Measurements from ENCODE around the gene NIM1K. TPM values are rescaled to one million over a fixed set of nuclear protein-coding genes. Genes with fewer than 3 reads are reported as not detected.

The NIM1K gene
- polyA plus RNA-seq, 1 of the 3 experiments (the other 2 are of a cell fraction): 0.16 TPM

DNA sequence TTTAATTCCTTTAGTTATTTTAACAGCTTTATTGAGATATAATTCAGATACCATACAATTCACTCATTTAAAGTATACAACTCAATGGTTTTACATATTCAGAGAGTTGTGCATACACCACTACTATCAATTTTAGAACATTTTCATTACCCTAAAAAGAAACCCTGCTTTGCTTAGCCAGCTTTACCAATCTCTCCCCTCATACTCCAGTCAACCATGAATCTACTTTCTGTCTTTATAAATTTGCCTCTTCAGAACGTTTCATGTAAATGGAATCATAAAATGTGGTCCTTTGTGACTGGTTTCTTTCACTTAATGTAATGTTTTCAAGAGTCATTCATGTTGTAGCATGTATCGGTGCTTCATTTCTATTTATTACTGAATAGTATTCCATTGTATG lies 24.9 kb downstream of the NIM1K start:
- Histone ChIP-seq H4K20me1 (ENCODE audit: insufficient read depth) (no peaks in the 10 kb centered on the region), H2AFZ (ENCODE audit: low read depth) (no peak overlapping the region), H3K9me2 (no peaks in the 10 kb centered on the region), H3F3A (replicated peaks; ENCODE audit: insufficient read depth) (no peaks in the 10 kb centered on the region), H3K4me1 (ENCODE audit: control insufficient read depth in 1 of 2, insufficient read depth in 2 of 2, low read depth in 1 of 2, low read length in 1 of 2) (no peaks in the 10 kb centered on the region), H3K4me2 (no peak overlapping the region), H3K36me3 (replicated peaks in 1 of 2; ENCODE audit: control insufficient read depth in 1 of 2, insufficient read depth in 2 of 2, low read length in 1 of 2) (no peaks in the 10 kb centered on the region), H3K4me3 (ENCODE audit: low read depth in 2 of 2, low read length in 1 of 2) (no peak overlapping the region), H3K9ac (no peak overlapping the region), H3K27me3 (ENCODE audit: insufficient read depth) (no peaks in the 10 kb centered on the region; the same call in 1 of the 2 replicates), H3K9me3 (no peaks in the 10 kb centered on the region), H3K27ac (ENCODE audit: low read depth in 2 of 2, low read length in 1 of 2) (no peak overlapping the region), H3K79me2 (ENCODE audit: insufficient read depth) (no peaks in the 10 kb centered on the region)
- 47% methylated on average over 2 of the region's 2 CpGs for WGBS (ENCODE audit: low lambda C conversion rate)
- no peak for TF ChIP-seq RCOR1 (IDR thresholded peaks at IDR 0.05; ENCODE audit: low read length)
- no peak for DNase-seq
- CTCF ChIA-PET: interaction anchor here (0.6 to 0.9 kb wide), 2 partner anchors 11 to 267 kb away, joined by 3 read pairs; partner anchors contain the start of gene TMEM267
- POLR2A ChIA-PET: no interaction called here

DNA sequence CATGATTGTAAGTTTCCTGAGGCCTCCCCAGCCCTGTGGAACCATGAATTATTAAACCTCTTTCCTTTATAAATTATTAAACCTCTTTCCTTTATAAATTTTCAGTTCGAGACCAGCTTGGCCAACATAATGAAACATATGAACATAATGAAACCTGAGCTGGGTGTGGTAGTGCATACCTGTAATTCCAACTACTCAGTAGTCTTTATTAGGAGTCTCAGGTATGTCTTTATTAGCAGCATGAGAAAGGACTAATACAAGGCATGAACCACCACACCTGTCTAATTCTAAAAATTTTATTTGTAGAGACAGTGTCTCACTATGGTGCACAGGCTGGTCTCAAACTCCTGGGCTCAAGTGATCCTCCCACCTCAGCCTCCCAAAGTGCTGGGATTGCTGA lies 27.1 kb downstream of the NIM1K start:
- Histone ChIP-seq H4K20me1 (ENCODE audit: insufficient read depth) (no peaks in the 10 kb centered on the region), H3F3A (replicated peaks; ENCODE audit: insufficient read depth) (no peaks in the 10 kb centered on the region), H3K9me3 (no peaks in the 10 kb centered on the region), H3K4me3 (ENCODE audit: low read depth in 2 of 2, low read length in 1 of 2) (no peak overlapping the region), H3K4me1 (ENCODE audit: control insufficient read depth in 1 of 2, insufficient read depth in 2 of 2, low read depth in 1 of 2, low read length in 1 of 2) (no peaks in the 10 kb centered on the region), H3K9me2 (no peaks in the 10 kb centered on the region), H3K4me2 (no peak overlapping the region), H3K9ac (no peak overlapping the region), H3K27me3 (ENCODE audit: insufficient read depth) (no peaks in the 10 kb centered on the region; the same call in 1 of the 2 replicates), H3K79me2 (ENCODE audit: insufficient read depth) (no peaks in the 10 kb centered on the region), H2AFZ (ENCODE audit: low read depth) (no peak overlapping the region), H3K27ac (ENCODE audit: low read depth in 2 of 2, low read length in 1 of 2) (no peak overlapping the region), H3K36me3 (replicated peaks in 1 of 2; ENCODE audit: control insufficient read depth in 1 of 2, insufficient read depth in 2 of 2, low read length in 1 of 2) (no peaks in the 10 kb centered on the region)
- DNase-seq: no peak
- POLR2A ChIA-PET: no interaction called here
- CTCF ChIA-PET: interaction anchor here (1.6 kb wide), 1 partner anchor 9 kb away, joined by 3 read pairs; no protein-coding TSS in a partner anchor
- WGBS (ENCODE audit: low lambda C conversion rate): 14% methylated on average over 1 of the region's 1 CpG
- TF ChIP-seq FOXJ3 (CRISPR knock-in tag; IDR thresholded peaks at IDR 0.05) (no peak), GABPA (IDR thresholded peaks at IDR 0.05; ENCODE audit: low read depth) (no peak), MXI1 (IDR thresholded peaks at IDR 0.05; ENCODE audit: low read depth, low read length) (no peak), RCOR1 (IDR thresholded peaks at IDR 0.05; ENCODE audit: low read length) (no peak), RFX5 (IDR thresholded peaks at IDR 0.05; ENCODE audit: low read length) (no peak), TCF12 (IDR thresholded peaks at IDR 0.05) (no peak), GATA2 (CRISPR knock-in tag; IDR thresholded peaks at IDR 0.05) (no peak), TAF1 (IDR thresholded peaks at IDR 0.05; ENCODE audit: borderline replicate concordance, low read depth, low read length) (no peak), RAD21 (IDR thresholded peaks at IDR 0.05; ENCODE audit: low read length) (no peak), CHD2 (IDR thresholded peaks at IDR 0.05; ENCODE audit: low read length, partially characterized antibody) (no peak), MEF2A (IDR thresholded peaks at IDR 0.05; ENCODE audit: borderline replicate concordance, low read depth) (no peak), FOSL2 (IDR thresholded peaks at IDR 0.05; ENCODE audit: borderline replicate concordance, low read depth) (no peak), YY1 (IDR thresholded peaks at IDR 0.05; ENCODE audit: low read depth) (no peak), ELF1 (IDR thresholded peaks at IDR 0.05) (no peak), POLR2AphosphoS5 (IDR thresholded peaks at IDR 0.05; ENCODE audit: low read depth, low read length) (no peak)
- TF ChIP-seq, protein P1, sequence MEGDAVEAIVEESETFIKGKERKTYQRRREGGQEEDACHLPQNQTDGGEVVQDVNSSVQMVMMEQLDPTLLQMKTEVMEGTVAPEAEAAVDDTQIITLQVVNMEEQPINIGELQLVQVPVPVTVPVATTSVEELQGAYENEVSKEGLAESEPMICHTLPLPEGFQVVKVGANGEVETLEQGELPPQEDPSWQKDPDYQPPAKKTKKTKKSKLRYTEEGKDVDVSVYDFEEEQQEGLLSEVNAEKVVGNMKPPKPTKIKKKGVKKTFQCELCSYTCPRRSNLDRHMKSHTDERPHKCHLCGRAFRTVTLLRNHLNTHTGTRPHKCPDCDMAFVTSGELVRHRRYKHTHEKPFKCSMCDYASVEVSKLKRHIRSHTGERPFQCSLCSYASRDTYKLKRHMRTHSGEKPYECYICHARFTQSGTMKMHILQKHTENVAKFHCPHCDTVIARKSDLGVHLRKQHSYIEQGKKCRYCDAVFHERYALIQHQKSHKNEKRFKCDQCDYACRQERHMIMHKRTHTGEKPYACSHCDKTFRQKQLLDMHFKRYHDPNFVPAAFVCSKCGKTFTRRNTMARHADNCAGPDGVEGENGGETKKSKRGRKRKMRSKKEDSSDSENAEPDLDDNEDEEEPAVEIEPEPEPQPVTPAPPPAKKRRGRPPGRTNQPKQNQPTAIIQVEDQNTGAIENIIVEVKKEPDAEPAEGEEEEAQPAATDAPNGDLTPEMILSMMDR (IDR thresholded peaks at IDR 0.05): no peak
- TF ChIP-seq, protein P2, sequence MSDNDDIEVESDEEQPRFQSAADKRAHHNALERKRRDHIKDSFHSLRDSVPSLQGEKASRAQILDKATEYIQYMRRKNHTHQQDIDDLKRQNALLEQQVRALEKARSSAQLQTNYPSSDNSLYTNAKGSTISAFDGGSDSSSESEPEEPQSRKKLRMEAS (IDR thresholded peaks at IDR 0.05; ENCODE audit: low read depth): no peak
- TF ChIP-seq, protein P3, sequence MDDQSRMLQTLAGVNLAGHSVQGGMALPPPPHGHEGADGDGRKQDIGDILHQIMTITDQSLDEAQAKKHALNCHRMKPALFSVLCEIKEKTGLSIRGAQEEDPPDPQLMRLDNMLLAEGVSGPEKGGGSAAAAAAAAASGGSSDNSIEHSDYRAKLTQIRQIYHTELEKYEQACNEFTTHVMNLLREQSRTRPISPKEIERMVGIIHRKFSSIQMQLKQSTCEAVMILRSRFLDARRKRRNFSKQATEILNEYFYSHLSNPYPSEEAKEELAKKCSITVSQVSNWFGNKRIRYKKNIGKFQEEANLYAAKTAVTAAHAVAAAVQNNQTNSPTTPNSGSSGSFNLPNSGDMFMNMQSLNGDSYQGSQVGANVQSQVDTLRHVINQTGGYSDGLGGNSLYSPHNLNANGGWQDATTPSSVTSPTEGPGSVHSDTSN (IDR thresholded peaks at IDR 0.05): no peak
- TF ChIP-seq, protein P4, sequence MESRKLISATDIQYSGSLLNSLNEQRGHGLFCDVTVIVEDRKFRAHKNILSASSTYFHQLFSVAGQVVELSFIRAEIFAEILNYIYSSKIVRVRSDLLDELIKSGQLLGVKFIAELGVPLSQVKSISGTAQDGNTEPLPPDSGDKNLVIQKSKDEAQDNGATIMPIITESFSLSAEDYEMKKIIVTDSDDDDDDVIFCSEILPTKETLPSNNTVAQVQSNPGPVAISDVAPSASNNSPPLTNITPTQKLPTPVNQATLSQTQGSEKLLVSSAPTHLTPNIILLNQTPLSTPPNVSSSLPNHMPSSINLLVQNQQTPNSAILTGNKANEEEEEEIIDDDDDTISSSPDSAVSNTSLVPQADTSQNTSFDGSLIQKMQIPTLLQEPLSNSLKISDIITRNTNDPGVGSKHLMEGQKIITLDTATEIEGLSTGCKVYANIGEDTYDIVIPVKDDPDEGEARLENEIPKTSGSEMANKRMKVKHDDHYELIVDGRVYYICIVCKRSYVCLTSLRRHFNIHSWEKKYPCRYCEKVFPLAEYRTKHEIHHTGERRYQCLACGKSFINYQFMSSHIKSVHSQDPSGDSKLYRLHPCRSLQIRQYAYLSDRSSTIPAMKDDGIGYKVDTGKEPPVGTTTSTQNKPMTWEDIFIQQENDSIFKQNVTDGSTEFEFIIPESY (IDR thresholded peaks at IDR 0.05; ENCODE audit: borderline replicate concordance, low read depth): no peak
